ENCODE measurements around the gene RAVER1. TPM values are rescaled to one million over a fixed set of nuclear protein-coding genes. Genes with fewer than 3 reads are reported as not detected.

The RAVER1 gene
- total and polyA plus RNA-seq, 10 of the 15 experiments (the other 5 are each of a cell fraction or from before 2014, with no cell fraction given): 0.03 to 87.0 (median 12.1) TPM

DNA sequence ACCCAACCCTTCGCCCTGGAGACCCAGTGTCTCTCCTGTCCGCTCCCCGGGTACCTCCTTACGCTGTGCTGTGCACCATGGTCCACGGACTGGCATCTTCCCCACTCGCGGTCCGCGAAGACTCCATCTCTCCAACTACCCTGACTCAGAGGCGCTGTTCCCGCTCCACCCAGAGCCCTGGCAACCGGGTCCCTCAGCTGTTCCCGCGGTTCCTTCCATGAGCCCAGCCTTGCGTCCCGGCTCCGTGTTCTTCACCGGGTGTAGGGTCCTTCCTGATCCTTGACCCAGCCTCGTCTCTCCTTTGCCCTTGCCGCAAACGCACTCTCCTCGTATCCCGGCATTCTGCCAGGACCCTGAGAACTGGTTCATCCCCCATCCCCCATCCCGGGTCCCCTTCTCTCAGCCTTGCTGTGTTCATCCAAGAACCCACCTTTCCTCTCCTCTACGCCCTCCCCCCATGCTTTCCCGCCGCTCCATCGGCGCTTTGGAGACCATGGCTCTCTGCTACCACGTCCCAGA is 42.9 kb downstream of the RAVER1 start (continued):
- TF ChIP-seq, protein P1, sequence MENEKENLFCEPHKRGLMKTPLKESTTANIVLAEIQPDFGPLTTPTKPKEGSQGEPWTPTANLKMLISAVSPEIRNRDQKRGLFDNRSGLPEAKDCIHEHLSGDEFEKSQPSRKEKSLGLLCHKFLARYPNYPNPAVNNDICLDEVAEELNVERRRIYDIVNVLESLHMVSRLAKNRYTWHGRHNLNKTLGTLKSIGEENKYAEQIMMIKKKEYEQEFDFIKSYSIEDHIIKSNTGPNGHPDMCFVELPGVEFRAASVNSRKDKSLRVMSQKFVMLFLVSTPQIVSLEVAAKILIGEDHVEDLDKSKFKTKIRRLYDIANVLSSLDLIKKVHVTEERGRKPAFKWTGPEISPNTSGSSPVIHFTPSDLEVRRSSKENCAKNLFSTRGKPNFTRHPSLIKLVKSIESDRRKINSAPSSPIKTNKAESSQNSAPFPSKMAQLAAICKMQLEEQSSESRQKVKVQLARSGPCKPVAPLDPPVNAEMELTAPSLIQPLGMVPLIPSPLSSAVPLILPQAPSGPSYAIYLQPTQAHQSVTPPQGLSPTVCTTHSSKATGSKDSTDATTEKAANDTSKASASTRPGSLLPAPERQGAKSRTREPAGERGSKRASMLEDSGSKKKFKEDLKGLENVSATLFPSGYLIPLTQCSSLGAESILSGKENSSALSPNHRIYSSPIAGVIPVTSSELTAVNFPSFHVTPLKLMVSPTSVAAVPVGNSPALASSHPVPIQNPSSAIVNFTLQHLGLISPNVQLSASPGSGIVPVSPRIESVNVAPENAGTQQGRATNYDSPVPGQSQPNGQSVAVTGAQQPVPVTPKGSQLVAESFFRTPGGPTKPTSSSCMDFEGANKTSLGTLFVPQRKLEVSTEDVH (IDR thresholded peaks at IDR 0.05; ENCODE audit: low read depth, partially characterized antibody): no peak
- TF ChIP-seq TAF1 (IDR thresholded peaks at IDR 0.05; ENCODE audit: borderline replicate concordance, low read depth, low read length) (no peak), SP1 (IDR thresholded peaks at IDR 0.05; ENCODE audit: low read depth, low read length) (no peak), SMAD1 (IDR thresholded peaks at IDR 0.05; ENCODE audit: low read depth, partially characterized antibody) (no peak)
- TF ChIP-seq, protein P2, sequence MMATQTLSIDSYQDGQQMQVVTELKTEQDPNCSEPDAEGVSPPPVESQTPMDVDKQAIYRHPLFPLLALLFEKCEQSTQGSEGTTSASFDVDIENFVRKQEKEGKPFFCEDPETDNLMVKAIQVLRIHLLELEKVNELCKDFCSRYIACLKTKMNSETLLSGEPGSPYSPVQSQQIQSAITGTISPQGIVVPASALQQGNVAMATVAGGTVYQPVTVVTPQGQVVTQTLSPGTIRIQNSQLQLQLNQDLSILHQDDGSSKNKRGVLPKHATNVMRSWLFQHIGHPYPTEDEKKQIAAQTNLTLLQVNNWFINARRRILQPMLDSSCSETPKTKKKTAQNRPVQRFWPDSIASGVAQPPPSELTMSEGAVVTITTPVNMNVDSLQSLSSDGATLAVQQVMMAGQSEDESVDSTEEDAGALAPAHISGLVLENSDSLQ (IDR thresholded peaks at IDR 0.05): no peak

DNA sequence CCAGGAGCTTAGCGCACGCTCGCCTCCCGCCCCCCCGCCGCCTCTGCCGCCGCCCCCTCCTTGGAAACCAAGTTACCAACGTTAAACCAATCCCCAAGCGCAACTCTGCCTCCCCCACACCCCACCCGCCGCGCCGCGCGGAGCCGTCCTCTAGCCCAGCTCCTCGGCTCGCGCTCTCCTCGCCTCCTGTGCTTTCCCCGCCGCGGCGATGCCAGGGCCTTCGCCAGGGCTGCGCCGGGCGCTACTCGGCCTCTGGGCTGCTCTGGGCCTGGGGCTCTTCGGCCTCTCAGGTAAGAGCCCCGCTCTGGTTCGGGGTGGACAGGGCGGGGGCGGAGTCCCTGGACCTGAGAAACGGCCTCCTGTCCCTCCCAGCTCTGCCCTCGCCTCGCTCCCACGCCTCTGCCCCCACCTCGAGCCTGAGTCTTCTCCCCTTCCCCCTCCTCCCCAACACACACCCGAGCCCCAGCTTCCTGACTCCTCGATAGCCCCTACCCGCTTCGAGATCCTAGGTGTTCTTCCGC is 43.4 kb downstream of the RAVER1 start, which contains the start of gene ICAM5:
Gene ICAM5, plus strand, starts transcription at position 117 of the 521 bp plus-strand sequence. Its CDS starts 92 bp downstream, at position 209.
- no peak for FAIRE-seq
- DNase-seq (ENCODE audit: low read depth, low spot score): no peak
- Histone ChIP-seq H3K9ac (ENCODE audit: control insufficient read depth, insufficient read depth, low read length) (peak within 1 kb of the TSS; percentile 49; the same call in 1 of the 2 replicates), H3K27ac (ENCODE audit: control insufficient read depth, insufficient read depth) (peak within 1 kb of the TSS; percentile 24; the same call in 1 of the 2 replicates), H3K4me3 (peak within 1 kb of the TSS; percentile 77), H3K4me2 (ENCODE audit: control insufficient read depth, insufficient read depth) (peak within 1 kb of the TSS; percentile 98), H3K4me1 (ENCODE audit: control insufficient read depth, insufficient read depth, low read length) (peaks cover 65% of the 10 kb centered on the region), H3K27me3 (replicated peaks in 1 of 2; ENCODE audit: control insufficient read depth in 2 of 2, insufficient read depth in 2 of 2, low read length in 1 of 2) (peaks cover 3 to 16% of the 10 kb centered on the region in 2 experiments), H3K79me2 (ENCODE audit: control insufficient read depth, insufficient read depth, low read length) (no peaks in the 10 kb centered on the region), H3K36me3 (ENCODE audit: control insufficient read depth in 2 of 2, insufficient read depth in 2 of 2, low read length in 1 of 2) (peaks cover 9 to 13% of the 10 kb centered on the region in 2 experiments; a peak in 3 of 4 replicates), H3K9me3 (replicated peaks; ENCODE audit: control insufficient read depth, insufficient read depth, low read length) (no peaks in the 10 kb centered on the region; the same call in 2 of the 3 replicates), H2AFZ (ENCODE audit: control insufficient read depth, low read depth, low read length) (peak within 1 kb of the TSS; percentile 94), H4K20me1 (ENCODE audit: control insufficient read depth, insufficient read depth) (peaks cover 9% of the 10 kb centered on the region; the same call in 1 of the 2 replicates)
- CTCF ChIA-PET: interaction anchor here (0.6 to 5.9 kb wide), 15 partner anchors 9 to 279 kb away, joined by 3 to 72 read pairs (median 4); partner anchors contain the start of gene ICAM1
- no TSS peak for BruUV-seq (replicated peaks)
- intact Hi-C loops (cut with micrococcal nuclease; ENCODE audit: unreplicated experiment) (no loop called here), in situ Hi-C loops (cut with MboI) (no loop called here)
- ATAC-seq: peak; percentile 5; the same call in 2 of the 3 replicates
- under 1% methylated on average over 27 of the region's 45 CpGs for WGBS (ENCODE audit: insufficient coverage, insufficient replicate concordance, low lambda C conversion rate, missing lambda C conversion rate)
- 0 out of 3 replicates have a peak, but pooled peaks of 1 of the 2 experiments have one; percentile 5 for TF ChIP-seq EGR1 (IDR thresholded peaks at IDR 0.05; ENCODE audit: borderline replicate concordance in 1 of 2, low read depth in 2 of 2, low read length in 2 of 2)
- no peak for TF ChIP-seq MTA3 (IDR thresholded peaks at IDR 0.05; ENCODE audit: borderline replicate concordance, low read length)
- 0 out of 2 replicates have a peak, but pooled peaks have one; percentile 32 for TF ChIP-seq GATAD2B (conservative IDR thresholded peaks at IDR 0.05; ENCODE audit: low read depth)
- POLR2A ChIA-PET: interaction anchor here (0.5 to 5.5 kb wide), 19 partner anchors 9 to 369 kb away, joined by 3 to 69 read pairs (median 6); partner anchors contain the start of genes CDC37, CDKN2D, FDX2 and ICAM1
- SMC1A ChIA-PET (ENCODE audit: uncharacterized antibody, unreplicated experiment): interaction anchor here (0.6 to 2.2 kb wide), 16 partner anchors 9 to 99 kb away, joined by 3 to 27 read pairs (median 4); partner anchors contain the start of genes ICAM1 and TYK2
- RAD21 ChIA-PET (ENCODE audit: unreplicated experiment): interaction anchor here (0.7 to 5.4 kb wide), 17 partner anchors 9 to 193 kb away, joined by 3 to 119 read pairs (median 4); partner anchors contain the start of genes ICAM1, MRPL4, RAVER1 and TYK2

Data from GM12878 (cell line).